ENCODE results near the gene NR6A1.

The NR6A1 gene

DNA sequence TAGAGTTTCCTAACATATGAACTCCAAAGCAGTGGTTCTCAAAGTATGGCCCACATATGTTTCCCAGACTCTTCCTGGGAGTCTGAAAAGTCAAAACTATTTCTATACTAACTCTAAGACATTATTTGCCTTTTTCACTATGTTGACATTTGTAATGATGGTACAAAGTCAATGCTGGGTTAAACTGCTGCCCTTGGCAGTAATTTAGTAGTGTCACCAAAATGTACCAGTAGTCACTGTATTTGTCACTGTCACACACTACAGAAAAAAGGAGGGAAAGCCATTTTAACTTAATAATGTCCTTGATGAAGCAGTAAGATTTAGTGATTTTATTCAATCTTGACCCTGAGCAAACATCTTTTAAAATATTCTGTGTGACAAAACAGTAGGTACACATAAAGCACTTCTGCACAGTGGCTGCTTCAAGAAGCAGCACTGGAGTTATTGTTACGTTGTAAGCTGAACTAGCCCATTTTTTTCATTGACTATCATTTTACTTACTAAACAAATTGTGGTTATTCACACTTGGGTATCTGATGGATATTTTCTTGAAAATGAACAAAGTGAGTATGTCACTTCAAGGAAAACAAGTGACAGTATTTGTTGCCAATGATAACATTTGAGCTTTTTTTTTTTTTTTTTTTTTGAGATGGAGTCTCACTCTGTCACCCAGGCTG, 90.3 kb downstream of the NR6A1 start:
- TF ChIP-seq, protein P1, sequence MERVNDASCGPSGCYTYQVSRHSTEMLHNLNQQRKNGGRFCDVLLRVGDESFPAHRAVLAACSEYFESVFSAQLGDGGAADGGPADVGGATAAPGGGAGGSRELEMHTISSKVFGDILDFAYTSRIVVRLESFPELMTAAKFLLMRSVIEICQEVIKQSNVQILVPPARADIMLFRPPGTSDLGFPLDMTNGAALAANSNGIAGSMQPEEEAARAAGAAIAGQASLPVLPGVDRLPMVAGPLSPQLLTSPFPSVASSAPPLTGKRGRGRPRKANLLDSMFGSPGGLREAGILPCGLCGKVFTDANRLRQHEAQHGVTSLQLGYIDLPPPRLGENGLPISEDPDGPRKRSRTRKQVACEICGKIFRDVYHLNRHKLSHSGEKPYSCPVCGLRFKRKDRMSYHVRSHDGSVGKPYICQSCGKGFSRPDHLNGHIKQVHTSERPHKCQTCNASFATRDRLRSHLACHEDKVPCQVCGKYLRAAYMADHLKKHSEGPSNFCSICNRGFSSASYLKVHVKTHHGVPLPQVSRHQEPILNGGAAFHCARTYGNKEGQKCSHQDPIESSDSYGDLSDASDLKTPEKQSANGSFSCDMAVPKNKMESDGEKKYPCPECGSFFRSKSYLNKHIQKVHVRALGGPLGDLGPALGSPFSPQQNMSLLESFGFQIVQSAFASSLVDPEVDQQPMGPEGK (CRISPR knock-in tag; IDR thresholded peaks at IDR 0.05; ENCODE audit: borderline replicate concordance): no peak
- TF ChIP-seq OSR1 (CRISPR knock-in tag; IDR thresholded peaks at IDR 0.05) (no peak), CSDC2 (CRISPR knock-in tag; IDR thresholded peaks at IDR 0.05) (no peak)
- TF ChIP-seq, protein P2, sequence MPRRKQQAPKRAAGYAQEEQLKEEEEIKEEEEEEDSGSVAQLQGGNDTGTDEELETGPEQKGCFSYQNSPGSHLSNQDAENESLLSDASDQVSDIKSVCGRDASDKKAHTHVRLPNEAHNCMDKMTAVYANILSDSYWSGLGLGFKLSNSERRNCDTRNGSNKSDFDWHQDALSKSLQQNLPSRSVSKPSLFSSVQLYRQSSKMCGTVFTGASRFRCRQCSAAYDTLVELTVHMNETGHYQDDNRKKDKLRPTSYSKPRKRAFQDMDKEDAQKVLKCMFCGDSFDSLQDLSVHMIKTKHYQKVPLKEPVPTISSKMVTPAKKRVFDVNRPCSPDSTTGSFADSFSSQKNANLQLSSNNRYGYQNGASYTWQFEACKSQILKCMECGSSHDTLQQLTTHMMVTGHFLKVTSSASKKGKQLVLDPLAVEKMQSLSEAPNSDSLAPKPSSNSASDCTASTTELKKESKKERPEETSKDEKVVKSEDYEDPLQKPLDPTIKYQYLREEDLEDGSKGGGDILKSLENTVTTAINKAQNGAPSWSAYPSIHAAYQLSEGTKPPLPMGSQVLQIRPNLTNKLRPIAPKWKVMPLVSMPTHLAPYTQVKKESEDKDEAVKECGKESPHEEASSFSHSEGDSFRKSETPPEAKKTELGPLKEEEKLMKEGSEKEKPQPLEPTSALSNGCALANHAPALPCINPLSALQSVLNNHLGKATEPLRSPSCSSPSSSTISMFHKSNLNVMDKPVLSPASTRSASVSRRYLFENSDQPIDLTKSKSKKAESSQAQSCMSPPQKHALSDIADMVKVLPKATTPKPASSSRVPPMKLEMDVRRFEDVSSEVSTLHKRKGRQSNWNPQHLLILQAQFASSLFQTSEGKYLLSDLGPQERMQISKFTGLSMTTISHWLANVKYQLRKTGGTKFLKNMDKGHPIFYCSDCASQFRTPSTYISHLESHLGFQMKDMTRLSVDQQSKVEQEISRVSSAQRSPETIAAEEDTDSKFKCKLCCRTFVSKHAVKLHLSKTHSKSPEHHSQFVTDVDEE (CRISPR knock-in tag; IDR thresholded peaks at IDR 0.05): no peak
- TF ChIP-seq, protein P3, sequence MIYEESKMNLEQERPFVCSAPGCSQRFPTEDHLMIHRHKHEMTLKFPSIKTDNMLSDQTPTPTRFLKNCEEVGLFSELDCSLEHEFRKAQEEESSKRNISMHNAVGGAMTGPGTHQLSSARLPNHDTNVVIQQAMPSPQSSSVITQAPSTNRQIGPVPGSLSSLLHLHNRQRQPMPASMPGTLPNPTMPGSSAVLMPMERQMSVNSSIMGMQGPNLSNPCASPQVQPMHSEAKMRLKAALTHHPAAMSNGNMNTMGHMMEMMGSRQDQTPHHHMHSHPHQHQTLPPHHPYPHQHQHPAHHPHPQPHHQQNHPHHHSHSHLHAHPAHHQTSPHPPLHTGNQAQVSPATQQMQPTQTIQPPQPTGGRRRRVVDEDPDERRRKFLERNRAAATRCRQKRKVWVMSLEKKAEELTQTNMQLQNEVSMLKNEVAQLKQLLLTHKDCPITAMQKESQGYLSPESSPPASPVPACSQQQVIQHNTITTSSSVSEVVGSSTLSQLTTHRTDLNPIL (CRISPR knock-in tag; IDR thresholded peaks at IDR 0.05; ENCODE audit: low read depth): no peak

DNA sequence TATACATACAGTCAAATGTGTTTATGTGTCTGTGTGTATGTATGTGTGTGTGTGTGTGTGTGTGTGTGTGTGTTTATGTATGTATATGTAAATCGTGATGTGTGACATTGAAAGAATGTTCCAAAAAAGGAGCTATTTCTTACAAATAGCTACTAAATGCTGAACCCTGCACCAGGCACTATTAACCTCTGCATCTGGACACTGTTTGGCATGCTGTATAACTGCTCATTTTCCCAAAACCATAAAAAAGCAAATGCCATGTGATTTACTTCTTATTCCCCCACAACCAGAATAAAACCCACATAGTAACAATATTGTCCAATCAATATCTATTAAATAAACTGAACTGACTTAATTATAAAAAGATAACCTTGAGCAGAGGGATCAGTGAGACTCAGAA, 91.1 kb downstream of the NR6A1 start:
- TF ChIP-seq ZFP30 (CRISPR knock-in tag; IDR thresholded peaks at IDR 0.05) (no peak), PPARA (CRISPR knock-in tag; IDR thresholded peaks at IDR 0.05; ENCODE audit: borderline replicate concordance) (no peak), CSDC2 (CRISPR knock-in tag; IDR thresholded peaks at IDR 0.05) (no peak), SNAI2 (CRISPR knock-in tag; IDR thresholded peaks at IDR 0.05) (no peak), ZFP3 (CRISPR knock-in tag; IDR thresholded peaks at IDR 0.05) (no peak), OSR1 (CRISPR knock-in tag; IDR thresholded peaks at IDR 0.05) (no peak), TCF4 (CRISPR knock-in tag; IDR thresholded peaks at IDR 0.05; ENCODE audit: borderline replicate concordance) (no peak), GLIS3 (CRISPR knock-in tag; IDR thresholded peaks at IDR 0.05) (no peak), ZNF70 (CRISPR knock-in tag; IDR thresholded peaks at IDR 0.05) (no peak), ESRRG (CRISPR knock-in tag; IDR thresholded peaks at IDR 0.05) (no peak), ZNF8 (CRISPR knock-in tag; IDR thresholded peaks at IDR 0.05) (no peak), ISL1 (CRISPR knock-in tag; IDR thresholded peaks at IDR 0.05) (no peak), TOX (CRISPR knock-in tag; IDR thresholded peaks at IDR 0.05; ENCODE audit: borderline replicate concordance) (no peak), RARB (CRISPR knock-in tag; IDR thresholded peaks at IDR 0.05) (no peak), ARNTL (CRISPR knock-in tag; IDR thresholded peaks at IDR 0.05; ENCODE audit: borderline replicate concordance, low read depth) (no peak), ZNF565 (CRISPR knock-in tag; conservative IDR thresholded peaks at IDR 0.05; ENCODE audit: low read depth) (no peak)
- TF ChIP-seq, protein P4, sequence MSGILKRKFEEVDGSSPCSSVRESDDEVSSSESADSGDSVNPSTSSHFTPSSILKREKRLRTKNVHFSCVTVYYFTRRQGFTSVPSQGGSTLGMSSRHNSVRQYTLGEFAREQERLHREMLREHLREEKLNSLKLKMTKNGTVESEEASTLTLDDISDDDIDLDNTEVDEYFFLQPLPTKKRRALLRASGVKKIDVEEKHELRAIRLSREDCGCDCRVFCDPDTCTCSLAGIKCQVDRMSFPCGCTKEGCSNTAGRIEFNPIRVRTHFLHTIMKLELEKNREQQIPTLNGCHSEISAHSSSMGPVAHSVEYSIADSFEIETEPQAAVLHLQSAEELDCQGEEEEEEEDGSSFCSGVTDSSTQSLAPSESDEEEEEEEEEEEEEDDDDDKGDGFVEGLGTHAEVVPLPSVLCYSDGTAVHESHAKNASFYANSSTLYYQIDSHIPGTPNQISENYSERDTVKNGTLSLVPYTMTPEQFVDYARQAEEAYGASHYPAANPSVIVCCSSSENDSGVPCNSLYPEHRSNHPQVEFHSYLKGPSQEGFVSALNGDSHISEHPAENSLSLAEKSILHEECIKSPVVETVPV (CRISPR knock-in tag; IDR thresholded peaks at IDR 0.05): no peak
- TF ChIP-seq, protein P1 (CRISPR knock-in tag; IDR thresholded peaks at IDR 0.05; ENCODE audit: borderline replicate concordance): no peak
- TF ChIP-seq, protein P5, sequence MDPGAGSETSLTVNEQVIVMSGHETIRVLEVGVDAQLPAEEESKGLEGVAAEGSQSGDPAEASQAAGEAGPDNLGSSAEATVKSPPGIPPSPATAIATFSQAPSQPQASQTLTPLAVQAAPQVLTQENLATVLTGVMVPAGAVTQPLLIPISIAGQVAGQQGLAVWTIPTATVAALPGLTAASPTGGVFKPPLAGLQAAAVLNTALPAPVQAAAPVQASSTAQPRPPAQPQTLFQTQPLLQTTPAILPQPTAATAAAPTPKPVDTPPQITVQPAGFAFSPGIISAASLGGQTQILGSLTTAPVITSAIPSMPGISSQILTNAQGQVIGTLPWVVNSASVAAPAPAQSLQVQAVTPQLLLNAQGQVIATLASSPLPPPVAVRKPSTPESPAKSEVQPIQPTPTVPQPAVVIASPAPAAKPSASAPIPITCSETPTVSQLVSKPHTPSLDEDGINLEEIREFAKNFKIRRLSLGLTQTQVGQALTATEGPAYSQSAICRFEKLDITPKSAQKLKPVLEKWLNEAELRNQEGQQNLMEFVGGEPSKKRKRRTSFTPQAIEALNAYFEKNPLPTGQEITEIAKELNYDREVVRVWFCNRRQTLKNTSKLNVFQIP (CRISPR knock-in tag; IDR thresholded peaks at IDR 0.05; ENCODE audit: borderline replicate concordance, low read depth): no peak
- TF ChIP-seq, protein P2 (CRISPR knock-in tag; IDR thresholded peaks at IDR 0.05): no peak
- no peak for ATAC-seq

More for the DNA sequence above, 90.3 kb downstream of the NR6A1 start:
- no peak for ATAC-seq

Data from SK-N-SH treated with all-trans-retinoic acid at 6 μM for 48 hours (cell line).